KOPT-K1 (cell line): Measurements from ENCODE around the gene ZNF850.
"Not testable (repeated sequence)": the region's sequence is repeated elsewhere in the genome, so short reads cannot be mapped to it uniquely, and the experiment has no call there.

Experiments
- H3K27ac ChIP-seq: fragments of 200-600 bp; sonication (generic); 2 replicates; pipeline ENCODE4 v1.5.1; 2016; ENCODE audit warnings: antibody characterized with exemption, mild to moderate bottlenecking, low read depth, low read length; ENCODE audit not compliant: poor library complexity, severe bottlenecking
- H3K36me3 ChIP-seq: fragments of 200-600 bp; sonication (generic); 2 replicates; pipeline ENCODE4 v1.5.1; 2017; ENCODE audit warnings: antibody characterized with exemption, mild to moderate bottlenecking, low read length, moderate library complexity; ENCODE audit not compliant: insufficient read depth
- H3K9me3 ChIP-seq: fragments of 200-600 bp; sonication (generic); 2 replicates; pipeline ENCODE4 v1.5.1; 2017; ENCODE audit warnings: antibody characterized with exemption, low read length, mild to moderate bottlenecking; ENCODE audit not compliant: insufficient read depth, poor library complexity, severe bottlenecking

ZNF850 gene

GRCh38 chr19:36772311-36773222 lies at the start of gene ZNF850:
ZNF850 (minus strand) TSS chr19:36772807; CDS start chr19:36762606, 10,201 bp downstream.
- Histone ChIP-seq H3K9me3 (peaks cover 74% of the 10 kb centered on the region), H3K36me3 (peaks cover 55% of the 10 kb centered on the region), H3K27ac (peak within 1 kb of the TSS; percentile 75)

- H3K36me3 ChIP-seq: peaks cover 83% of the 10 kb centered on the region
- peaks cover 100% of the 10 kb centered on the region for H3K9me3 ChIP-seq
- no peak overlapping the region for H3K27ac ChIP-seq
These were observed 49.2 kb upstream of the ZNF850 start for GRCh38 chr19:36821758-36822157.

- no peak overlapping the region for H3K27ac ChIP-seq
- peaks cover 65% of the 10 kb centered on the region for H3K36me3 ChIP-seq
- H3K9me3 ChIP-seq: peaks cover 100% of the 10 kb centered on the region
These were observed 46.6 kb upstream of the ZNF850 start for GRCh38 chr19:36819130-36819630.

GRCh38 chr19:36807029-36807428 lies 34.4 kb upstream of the ZNF850 start:
- H3K27ac ChIP-seq: no peak overlapping the region
- peaks cover 57% of the 10 kb centered on the region for H3K9me3 ChIP-seq
- H3K36me3 ChIP-seq: no peaks in the 10 kb centered on the region

- no peak overlapping the region for H3K27ac ChIP-seq
- H3K9me3 ChIP-seq: peaks cover 53% of the 10 kb centered on the region
- H3K36me3 ChIP-seq: no peaks in the 10 kb centered on the region
These were observed 32.8 kb upstream of the ZNF850 start for GRCh38 chr19:36805364-36805763.

DNA sequence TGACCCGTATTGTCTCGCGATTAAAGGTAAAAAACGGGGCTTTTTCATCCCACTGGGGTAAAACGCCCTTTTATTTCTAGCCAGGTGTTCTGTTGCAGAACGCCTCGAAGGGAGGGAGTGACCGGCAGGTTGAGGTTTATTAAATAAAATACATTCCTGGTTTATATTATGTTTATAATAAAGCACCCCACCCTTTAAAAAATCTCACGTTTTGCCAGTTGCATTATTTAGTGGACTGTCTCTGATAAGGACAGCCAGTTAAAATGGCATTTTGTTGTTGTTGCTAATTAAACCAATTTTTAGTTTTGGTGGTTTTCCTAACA lies 25.1 kb upstream of the ZNF850 start:
- peaks cover 76% of the 10 kb centered on the region for H3K9me3 ChIP-seq
- H3K36me3 ChIP-seq: no peaks in the 10 kb centered on the region
- no peak overlapping the region for H3K27ac ChIP-seq

- no peak overlapping the region for H3K27ac ChIP-seq
These were observed 24.0 kb upstream of the ZNF850 start for GRCh38 chr19:36796714-36796992.

DNA sequence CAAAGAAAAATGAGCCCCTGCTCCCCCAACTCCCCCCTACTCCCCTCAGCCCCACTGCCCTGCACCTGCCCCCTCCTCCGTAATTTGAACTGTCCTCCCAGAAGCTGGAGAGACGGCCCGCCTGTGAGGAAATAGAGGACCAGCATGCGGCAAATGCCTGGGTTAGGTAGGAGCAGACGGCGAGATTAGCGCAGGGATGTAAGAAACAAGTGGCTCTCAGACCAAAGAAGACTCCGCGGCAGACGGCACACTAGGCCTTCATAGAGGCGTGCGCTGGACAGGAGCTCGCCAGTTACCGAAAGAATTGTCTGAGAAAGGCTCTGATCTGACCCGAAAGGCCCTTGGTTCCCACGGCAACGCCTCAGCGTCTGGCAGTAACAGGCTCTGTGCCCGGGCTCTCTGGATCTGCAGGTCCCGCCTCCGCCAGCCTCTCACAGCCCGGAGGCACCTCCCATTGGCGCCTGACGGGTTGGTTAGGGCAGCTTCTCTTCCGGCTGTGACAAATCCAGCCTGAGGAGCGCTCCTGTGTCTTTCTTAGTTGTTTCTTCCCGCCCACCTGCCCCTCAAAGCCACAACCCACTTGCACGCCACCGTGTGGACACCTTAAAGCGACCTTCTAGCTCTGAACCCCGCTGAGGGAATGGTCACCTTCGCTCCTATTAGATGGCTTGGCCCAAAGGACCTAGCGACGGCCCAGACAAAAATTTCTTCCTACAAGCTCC lies 19.0 kb upstream of the ZNF850 start:
- H3K27ac ChIP-seq, H3K36me3 ChIP-seq: not testable (repeated sequence)
- H3K9me3 ChIP-seq: peaks cover 55% of the 10 kb centered on the region

More at GRCh38 chr19:36796714-36796992, 24.0 kb upstream of the ZNF850 start:
- Histone ChIP-seq H3K36me3 (no peaks in the 10 kb centered on the region), H3K9me3 (peaks cover 85% of the 10 kb centered on the region)

GRCh38 chr19:36775768-36776167 lies 3.2 kb upstream of the ZNF850 start:
- Histone ChIP-seq H3K36me3 (peaks cover 41% of the 10 kb centered on the region), H3K9me3 (peaks cover 74% of the 10 kb centered on the region), H3K27ac (no peak overlapping the region)

DNA sequence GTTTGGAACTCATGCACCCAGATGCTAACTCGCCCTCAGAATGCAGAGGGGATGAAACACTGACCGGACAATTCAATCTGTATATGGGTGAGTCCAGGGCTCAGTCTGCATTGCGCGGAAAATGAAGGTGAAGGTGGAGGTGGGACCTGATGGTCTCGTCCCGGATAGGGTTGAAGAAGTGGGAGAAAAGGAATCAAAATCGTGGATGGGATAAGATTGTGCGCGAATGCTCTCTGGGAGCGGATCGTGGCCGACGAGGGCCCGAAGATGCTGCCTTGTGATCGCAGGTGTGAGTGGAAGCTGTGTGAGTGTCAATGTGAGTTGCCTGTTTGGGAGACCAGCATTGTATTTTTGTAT lies 594 bp upstream of the ZNF850 start:
- Histone ChIP-seq H3K27ac (peak overlapping the region; percentile 75), H3K36me3 (peaks cover 53% of the 10 kb centered on the region), H3K9me3 (peaks cover 75% of the 10 kb centered on the region)

GRCh38 chr19:36771261-36772231 lies 1.1 kb downstream of the ZNF850 start:
- Histone ChIP-seq H3K36me3 (peaks cover 56% of the 10 kb centered on the region), H3K27ac (peak overlapping the region; percentile 75), H3K9me3 (peaks cover 74% of the 10 kb centered on the region)

DNA sequence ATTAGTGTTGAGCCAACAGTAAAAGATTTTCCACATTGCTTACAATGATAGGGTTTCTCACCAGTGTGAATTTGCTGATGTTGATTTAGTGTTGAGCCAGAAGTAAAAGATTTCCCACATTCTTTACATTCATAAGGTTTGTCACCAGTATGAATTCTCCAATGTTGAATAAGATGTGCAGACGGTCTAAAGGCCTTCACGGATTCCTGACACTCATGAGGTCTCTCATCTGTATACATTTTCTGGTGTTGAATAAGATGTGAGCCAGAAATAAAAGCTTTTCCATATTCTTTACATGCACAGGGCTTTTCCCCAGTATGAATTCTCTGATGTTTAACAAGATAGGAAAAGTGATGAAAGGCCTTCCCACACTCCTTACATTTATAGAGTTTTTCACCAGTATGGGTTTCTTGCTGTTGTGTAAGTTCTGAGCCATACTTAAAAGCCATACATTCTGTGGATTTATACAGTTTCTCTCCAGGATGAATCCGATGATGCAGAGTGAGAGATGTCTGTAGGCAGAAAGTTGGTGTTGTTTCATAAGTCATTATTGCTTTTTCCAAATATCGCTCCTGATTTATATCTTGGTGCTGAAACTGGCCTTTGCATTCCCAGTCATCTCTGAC lies 22.4 kb downstream of the ZNF850 start:
- Histone ChIP-seq H3K36me3 (peaks cover 100% of the 10 kb centered on the region), H3K9me3 (peaks cover 100% of the 10 kb centered on the region), H3K27ac (no peak overlapping the region)

- H3K27ac ChIP-seq: not testable (repeated sequence)
- Histone ChIP-seq H3K36me3 (peaks cover 100% of the 10 kb centered on the region), H3K9me3 (peaks cover 100% of the 10 kb centered on the region)
These were observed 23.0 kb downstream of the ZNF850 start for GRCh38 chr19:36749613-36750012.

DNA sequence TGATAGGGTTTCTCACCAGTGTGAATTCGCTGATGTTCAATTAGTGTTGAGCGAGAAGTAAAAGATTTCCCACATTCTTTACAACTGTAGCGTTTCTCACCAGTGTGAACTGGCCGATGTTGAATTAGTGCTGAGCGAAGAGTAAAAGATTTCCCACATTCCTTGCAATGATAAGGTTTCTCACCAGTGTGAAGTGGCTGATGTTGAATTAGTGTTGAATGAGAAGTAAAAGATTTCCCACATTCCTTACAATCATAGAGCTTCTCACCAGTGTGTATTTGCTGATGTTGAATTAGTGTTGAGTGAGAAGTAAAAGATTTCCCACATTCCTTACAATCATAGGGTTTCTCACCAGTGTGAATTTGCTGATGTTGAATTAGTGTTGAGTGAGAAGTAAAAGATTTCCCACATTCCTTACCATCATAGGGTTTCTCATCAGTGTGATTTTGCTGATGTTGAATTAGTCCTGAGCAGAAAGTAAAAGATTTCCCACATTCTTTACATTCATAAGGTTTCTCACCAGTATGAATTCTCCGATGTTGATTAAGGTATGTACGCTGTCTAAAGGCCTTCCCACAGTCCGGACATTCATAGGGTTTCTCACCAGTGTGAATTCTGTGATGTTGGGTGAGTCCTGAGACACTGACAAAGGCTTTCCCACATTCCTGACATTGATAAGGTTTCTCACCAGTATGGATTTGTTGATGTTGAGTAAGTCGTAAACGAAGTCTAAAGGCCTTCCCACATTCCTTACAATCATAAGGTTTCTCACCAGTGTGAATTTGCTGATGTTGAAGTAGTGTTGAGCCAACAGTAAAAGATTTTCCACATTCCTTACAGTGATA lies 24.0 kb downstream of the ZNF850 start:
- Histone ChIP-seq H3K36me3 (peaks cover 95% of the 10 kb centered on the region), H3K9me3 (peaks cover 100% of the 10 kb centered on the region), H3K27ac (no peak overlapping the region)
